CD4-positive, alpha-beta T cell treated with Interleukin-10 for 1 hour (primary cell): ENCODE measurements around the gene DMXL2.
A peak's percentile ranks its signal among the peaks of the same experiment; 100 is the strongest.
"Not testable (repeated sequence)": the region's sequence is repeated elsewhere in the genome, so short reads cannot be mapped to it uniquely, and the experiment has no call there.

Experiments
- DNase-seq: peaks from one replicate; pipeline ENCODE4 v3.0.0-alpha.2; 2020

Gene DMXL2, protein sequence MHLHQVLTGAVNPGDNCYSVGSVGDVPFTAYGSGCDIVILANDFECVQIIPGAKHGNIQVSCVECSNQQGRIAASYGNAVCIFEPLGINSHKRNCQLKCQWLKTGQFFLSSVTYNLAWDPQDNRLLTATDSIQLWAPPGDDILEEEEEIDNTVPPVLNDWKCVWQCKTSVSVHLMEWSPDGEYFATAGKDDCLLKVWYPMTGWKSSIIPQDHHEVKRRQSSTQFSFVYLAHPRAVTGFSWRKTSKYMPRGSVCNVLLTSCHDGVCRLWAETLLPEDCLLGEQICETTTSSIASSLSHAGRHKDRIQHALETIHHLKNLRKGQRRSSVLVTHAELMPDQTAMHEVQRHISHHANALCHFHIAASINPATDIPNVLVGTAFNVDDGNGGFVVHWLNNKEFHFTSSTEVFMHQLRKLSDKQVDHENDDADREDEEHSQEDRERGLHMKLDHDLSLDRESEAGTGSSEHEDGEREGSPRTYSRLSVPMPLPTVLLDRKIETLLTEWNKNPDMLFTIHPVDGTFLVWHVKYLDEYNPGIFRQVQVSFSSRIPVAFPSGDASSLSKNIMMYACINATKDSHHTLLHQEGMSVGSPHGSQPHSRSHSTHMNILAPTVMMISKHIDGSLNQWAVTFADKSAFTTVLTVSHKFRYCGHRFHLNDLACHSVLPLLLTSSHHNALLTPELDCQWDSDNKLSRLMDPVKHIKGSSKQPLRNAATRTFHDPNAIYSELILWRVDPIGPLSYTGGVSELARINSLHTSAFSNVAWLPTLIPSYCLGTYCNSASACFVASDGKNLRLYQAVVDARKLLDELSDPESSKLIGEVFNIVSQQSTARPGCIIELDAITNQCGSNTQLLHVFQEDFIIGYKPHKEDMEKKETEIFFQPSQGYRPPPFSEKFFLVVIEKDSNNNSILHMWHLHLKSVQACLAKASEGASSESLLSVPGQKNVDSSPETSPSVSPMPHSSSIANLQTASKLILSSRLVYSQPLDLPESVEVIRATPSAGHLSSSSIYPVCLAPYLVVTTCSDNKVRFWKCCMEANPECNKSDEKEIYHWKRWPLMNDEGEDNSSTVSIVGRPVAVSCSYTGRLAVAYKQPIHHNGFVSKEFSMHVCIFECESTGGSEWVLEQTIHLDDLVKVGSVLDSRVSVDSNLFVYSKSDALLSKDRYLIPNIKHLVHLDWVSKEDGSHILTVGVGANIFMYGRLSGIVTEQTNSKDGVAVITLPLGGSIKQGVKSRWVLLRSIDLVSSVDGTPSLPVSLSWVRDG (N-terminal part only)

DNA sequence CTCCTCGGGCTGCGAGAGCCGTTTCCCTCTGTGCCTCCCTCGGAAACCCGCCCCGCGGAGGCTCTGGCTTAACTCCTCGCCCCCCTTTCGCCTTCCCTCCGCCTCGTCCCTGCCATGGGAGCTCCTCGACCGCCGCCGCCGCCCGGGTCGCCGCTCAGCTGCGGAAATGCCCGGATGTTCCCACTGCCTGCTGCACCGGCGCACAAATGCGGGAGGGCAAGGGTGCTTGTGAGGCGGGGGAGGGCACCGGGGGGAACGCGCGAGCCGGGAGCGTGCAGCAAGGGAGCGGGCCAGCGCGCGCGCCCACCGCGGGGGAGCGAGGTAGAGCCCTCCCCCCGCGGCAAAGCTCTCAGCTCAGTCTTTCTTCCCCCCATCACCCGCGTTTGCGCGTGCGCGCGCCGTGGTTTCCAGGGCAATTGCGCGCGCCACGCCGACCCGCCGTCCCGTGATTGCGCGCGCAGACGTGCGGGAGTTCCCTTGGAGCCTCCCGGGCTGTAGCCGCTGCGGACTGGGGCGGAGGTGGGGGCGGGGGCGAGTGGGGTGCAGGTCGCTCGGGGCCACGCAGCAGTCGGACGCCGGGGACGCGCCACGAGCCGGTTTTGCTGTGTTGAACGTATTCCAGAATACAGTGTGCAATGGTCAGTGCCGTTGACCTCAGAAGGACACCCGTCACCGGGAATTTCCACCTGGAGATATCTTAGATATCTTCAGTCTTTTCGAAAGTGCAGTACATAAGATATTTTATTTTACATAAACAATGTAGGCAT, at the start of gene DMXL2:
Gene DMXL2, minus strand, starts transcription at position 168 of the 767 bp plus-strand sequence. CDS start 226 bp downstream, outside the sequence.
- peak; percentile 69 for DNase-seq

DNA sequence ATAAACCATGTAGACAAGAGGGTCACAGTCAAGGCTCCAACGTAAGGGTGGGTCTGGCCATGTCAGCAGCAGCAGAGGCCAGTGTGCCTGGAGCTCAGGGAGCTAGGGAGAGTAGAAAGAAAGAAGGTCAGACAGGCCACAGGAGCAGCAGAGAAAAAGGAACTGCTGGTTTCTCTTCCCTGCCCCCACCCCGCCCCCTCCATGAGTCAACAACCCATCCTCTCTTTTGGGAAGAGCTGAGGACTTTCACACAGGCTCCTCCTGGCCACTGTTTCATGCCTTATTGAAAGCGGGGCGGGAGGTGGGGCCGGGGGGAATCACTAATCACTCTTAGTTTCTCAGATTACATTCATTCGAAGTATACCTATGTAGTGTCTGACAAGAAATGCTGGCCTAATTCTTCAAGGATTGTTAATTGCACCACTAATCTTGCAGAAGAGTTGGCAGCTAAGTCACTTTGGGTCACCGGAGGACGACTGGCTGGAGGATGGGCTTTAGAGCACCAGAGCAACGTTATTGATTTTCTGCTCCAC, 49.6 kb upstream of the DMXL2 start:
- no peak for DNase-seq

DNA sequence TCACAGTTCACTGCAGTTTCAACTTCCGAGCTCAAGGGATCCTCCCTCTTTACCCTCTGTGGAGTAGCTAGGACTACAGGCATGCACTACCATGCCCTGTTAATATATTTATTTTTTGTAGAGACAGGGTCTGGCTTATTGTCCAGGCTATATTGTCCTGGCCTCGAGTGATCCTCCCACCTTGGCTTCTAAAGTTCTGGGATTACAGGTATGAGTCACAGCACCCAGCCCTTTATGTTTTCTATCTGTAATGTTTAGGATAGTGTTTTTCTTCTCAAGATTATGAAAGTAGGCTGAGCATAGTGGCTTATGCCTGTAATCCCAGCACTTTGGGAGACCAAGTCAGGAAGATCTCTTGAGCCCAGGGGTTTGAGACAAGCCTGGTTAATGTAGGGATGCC, 46.8 kb upstream of the DMXL2 start:
- no peak for DNase-seq

DNA sequence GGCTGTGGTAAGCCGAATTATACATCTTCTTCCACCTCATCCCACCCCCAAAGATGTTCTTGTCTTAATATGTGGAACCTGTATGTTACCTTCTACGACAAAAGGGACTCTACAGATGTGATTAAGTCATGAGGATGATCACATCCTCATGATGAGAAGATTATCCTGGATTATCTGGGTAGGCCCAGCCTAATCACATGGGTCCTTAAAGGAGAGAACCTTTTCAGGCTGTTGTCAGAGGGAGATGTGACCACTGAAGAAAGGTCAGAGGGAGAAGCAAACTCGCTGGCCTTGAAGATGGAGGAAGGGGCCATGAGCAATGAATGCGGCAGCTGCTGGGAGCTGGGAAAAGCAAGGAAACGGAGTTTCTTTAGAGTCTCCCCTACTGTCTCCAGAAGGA, 45.9 kb upstream of the DMXL2 start:
- no peak for DNase-seq

DNA sequence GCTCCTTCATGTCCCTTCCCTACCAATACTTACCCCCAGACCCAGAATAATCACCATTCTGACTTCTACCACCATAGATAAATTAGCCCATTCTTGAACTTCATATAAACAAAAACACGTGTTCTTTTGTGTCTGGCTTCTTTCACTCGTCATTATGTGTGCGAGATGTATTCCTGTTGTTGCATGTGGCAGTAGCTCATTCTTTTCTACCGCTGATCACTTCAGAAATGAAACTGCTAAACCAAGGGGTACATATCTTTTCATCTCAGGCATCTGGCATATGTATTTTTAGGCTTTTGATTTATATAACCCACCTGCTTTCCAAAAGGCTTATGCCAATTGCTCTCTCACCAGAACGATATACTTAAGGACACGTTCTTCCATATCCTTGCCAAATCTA, 44.9 kb upstream of the DMXL2 start:
- no peak for DNase-seq

DNA sequence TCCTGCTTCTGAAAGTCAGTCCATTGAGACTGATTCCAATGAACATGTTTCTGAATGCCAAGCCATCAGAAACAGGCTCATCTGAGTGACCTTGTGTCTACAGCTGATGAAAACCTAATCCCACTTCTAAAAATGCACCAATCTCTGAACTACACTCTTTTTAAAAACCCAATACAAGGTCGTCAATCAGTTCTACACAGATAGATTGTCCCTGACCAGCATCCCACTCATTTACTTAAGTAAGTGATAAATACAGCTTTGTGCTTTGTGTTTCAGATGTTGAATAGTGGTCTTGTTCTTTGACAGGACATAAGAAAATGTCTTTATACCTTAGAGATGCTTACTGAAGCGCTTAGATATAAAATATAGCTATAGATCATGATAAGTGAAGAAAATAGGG, 38.5 kb upstream of the DMXL2 start:
- no peak for DNase-seq

DNA sequence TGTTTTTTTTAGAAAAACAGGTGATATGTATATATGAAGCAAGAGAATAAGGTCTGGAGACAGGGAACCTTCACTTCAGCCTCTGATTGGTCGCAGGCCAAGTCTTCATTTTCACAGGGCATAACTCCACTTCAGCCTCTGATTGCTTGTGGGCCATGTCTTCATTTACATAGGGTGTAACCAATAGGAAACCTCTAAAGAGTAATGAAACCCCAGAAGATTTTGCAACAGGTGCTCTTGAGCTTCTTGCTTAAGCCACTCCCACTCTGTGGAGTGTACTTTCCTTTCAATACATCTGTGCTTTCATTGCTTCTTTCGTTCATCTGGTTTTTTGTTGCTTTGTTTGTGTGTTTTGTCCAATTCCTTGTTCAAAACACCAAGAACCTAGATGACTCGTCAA, 36.1 kb upstream of the DMXL2 start:
- DNase-seq = no peak

DNA sequence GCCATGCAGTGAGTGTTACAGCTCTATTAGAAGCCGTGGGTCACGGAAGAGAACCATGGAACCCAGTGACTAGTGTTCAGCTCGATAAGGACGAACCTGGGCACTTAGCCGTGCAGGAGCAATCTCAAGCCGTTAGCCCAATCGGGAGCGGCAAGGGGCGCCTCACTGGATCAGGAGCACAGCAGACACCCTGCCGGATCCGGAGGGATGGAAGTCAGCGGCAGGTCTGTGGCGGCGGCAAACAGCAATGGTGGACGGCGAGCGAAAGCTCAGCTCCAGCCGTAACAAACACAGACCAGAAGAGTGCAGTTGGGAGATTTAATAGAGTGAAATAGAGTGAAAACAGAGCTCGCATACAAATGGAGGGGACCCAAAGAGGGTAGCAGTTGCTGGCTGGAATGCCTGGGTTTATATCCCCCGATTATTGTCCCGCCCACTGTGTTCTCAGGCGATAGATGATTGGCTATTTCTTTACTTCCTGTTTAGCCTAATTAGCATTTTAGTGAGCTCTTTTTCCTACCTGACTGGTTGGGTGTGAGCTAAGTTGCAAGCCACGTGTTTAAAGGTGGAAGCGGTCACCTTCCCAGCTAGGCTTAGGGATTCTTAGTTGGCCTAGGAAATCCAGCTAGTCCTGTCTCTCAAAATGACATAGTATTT, 33.0 kb upstream of the DMXL2 start:
- DNase-seq = not testable (repeated sequence)

DNA sequence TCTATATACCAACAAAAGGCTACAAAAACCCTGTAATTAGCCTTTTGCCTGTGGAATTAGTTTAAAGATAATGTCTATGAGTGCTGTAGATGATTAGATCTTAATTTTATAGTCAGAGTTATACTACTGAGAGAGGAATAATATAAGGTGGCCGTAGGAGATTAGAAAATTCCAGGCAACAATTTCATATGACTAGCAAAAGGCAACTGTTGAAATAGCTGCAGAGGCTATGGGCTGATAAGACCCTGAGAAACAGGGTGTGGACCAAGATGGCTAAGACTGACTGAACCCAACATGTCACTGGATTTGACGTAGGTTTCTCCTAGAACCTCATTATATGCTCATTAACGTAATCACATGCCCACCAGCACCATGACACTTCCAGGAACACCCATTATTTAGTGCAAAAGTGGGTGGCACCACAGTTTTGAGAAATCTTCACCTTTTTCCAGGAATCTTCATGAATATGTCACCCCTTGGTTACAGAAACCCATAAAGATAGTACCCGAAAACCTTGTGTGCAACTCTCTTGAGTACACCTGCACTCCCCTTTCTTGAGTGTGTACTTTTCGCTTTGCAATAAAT, 29.6 kb upstream of the DMXL2 start:
- DNase-seq = no peak

DNA sequence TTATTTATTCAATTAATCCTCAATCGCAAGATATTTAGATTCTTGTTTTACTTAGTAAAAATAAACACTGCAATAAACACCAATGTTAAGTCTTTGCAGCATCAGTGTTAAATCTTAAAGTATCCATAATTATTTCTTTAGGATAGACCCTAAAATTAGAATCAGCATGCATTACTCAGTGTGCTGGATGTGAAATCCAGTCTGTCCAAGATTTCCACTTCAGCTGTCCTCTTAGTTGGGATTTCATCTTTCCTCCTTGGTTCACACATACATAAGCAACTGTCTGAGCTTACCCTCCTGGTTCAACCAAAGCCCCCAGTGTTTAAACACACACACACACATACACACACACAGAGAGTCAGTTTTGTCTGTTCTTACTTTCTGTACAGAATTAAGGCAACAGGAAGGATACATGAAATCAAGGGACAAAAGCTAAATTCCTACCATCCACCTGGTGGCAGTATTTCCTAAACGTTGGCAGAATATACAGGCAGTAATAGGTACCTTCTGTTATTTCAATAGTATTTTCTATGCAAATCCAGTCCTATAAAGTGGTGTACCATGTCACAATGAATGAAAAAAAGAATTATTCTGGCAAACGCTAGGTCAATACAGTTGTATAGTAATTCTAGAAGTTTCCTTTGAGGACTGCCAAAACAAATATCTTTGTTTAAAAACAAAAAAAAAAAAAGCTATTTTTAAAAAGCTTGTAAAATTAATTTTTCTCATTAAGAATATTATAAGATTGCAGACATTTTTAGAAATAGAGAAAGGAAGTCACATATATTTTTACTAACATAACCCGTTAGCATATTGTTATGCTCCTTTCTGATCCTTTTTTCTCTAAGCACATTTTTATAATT, 27.3 kb upstream of the DMXL2 start:
- DNase-seq = peak; percentile 77

DNA sequence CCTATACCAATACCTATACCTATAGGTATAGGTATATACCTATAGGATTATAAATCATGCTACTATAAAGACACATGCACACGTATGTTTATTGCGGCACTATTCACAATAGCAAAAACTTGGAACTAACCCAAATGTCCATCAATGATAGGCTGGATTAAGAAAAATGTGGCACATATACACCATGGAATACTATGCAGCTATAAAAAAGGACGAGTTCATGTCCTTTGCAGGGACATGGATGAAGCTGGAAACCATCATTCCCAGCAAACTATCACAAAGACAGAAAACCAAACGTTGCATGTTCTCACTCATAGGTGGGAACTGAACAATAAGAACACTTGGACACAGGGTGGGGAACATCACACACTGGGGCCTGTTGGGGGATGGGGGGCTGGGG, 26.1 kb upstream of the DMXL2 start:
- not testable (repeated sequence) for DNase-seq

DNA sequence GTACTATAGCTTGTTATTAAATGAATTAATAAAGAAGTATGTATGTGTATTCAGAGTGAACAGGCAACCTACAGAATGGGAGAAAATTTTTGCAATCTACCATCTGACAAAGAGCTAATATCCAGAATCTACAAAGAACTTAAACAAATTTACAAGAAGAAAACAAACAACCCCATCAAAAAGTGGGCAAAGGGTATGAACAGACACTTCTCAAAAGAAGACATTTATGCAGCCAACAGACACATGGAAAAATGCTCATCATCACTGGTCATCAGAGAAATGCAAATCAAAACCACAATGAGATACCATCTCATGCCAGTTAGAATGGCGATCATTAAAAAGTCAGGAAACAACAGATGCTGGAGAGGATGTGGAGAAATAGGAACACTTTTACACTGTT, 25.5 kb upstream of the DMXL2 start:
- DNase-seq = not testable (repeated sequence)

DNA sequence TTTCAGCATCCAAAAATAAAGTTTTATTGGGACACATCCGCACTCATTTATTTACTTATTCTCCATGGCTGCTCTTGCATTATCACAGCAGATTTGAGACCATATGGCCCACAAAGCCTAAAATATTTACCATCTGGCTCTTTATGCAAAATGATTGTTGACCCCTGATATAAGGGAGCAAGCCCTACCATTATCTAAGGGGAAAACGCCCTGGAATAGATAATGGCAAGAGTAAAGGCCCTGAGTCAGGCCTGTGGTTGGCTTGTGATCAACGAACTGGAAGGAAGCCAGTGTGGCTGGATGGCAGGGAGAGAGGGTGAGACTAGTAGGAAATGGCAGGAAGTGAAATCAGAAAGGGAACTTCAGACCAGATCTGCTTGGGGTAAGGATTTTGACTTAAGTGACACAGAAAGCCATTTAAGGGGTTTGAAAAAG, 24.6 kb upstream of the DMXL2 start:
- peak; percentile 5 for DNase-seq

DNA sequence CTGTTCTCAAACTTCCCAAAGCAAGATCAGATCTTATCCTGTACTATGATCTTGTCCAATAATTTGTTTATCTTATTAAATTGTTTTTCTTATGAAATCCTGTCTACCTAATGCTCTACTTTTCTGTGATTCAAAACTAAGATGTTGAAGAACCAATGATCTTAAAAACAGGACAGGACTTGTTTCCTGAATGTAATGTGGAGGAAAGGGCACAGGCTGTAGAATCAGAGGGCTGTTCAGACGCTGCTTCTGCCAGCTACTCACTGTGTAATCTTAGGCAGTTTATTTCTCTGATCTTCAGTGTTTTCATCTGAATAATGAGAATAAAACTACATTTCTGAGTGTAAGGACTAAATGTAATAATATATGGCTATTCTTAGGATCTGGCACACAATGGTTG, 20.1 kb upstream of the DMXL2 start:
- no peak for DNase-seq

DNA sequence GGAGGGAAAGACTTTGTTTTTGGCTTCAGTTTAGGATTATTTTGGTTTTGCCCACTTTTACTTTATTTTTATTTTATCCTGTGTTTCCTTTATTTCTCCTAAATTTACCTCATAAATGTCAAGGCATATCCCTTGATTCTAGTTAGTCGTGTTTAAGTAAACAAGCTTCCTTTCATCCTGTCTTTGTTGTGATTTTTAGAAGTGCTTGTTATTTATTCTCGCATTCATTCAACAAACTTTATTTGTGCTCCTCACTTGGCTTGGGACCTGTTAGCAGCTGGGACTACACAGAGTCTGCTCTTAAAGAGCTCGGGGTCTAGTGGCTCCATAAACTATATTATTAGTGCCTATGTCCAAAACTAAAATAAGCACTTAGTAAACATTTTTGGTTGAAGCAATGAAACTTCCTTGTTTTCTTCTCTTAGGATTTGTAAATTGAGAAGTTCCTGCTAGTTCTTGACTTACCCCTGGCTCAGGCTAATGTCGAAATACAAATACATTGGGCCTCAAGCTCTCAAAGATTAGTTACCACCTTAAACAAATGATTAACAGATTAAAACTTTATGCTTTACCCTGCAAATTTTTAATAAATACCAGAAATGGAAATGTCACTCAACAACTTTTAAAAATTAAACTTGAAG, 19.0 kb upstream of the DMXL2 start:
- no peak for DNase-seq

DNA sequence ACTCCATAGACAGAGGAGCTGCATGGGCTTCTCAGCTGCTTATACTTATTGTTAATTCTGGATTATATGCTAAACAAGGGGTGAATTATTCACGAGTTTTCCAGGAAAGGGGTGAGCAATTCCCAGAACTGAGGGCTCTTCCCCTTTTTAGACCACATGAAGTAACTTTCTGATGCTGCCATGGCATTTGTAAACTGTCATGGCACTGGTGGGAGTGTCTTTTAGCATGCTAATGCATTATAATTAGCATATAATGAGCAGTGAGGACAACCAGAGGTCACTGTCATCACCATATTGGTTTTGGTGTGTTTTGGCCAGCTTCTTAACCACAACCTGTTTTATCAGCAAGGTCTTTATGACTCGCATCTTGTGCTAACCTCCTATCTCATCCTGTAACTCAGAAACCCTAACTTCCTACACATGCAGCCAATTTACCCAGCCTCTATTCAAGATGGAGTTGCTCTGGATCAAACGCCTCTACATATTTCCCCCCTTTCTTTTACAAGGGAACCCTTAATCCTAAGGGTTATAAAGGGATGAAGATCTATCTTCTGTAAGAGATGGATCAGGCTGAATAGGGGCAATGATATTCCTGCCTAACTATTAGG, 12.1 kb upstream of the DMXL2 start:
- DNase-seq = no peak

DNA sequence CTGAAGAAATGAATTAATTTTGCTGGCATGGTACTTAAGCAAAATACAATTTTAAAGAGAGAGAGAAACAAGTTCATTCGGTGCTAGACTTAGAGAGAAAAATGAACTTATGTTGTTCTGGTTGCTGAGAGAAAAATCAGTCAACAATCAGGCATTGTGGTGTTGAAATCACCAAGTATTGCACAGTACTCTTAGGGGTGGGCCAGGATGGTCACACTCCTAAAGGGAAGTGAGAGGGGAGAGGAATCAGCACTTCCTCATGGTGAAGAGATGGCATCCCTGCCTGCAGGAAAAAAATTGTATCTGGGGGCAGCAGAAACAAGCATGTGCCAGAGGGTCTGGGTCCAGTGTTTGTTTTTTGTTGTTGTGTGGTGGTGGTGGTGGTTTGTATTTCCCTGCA, 7.0 kb upstream of the DMXL2 start:
- peak; percentile 31 for DNase-seq

DNA sequence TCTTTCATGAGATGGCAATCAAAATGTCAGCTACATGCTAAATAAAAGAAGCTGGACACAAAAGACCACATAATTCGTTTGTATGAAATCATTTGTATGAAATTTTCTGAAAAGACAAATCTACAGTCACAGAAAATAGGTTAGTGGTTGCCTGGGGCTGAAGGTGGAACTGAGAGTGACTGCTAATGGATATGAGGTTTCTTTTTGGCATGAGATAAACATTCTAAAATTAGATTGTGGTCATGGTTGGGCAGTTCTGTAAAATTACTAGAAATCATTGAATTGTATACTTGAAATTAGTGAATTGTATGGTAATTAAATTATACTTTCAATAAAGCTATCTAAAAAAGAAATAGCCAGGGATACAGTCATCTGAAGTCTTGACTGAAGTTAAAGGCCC, 2.7 kb upstream of the DMXL2 start:
- DNase-seq = no peak

DNA sequence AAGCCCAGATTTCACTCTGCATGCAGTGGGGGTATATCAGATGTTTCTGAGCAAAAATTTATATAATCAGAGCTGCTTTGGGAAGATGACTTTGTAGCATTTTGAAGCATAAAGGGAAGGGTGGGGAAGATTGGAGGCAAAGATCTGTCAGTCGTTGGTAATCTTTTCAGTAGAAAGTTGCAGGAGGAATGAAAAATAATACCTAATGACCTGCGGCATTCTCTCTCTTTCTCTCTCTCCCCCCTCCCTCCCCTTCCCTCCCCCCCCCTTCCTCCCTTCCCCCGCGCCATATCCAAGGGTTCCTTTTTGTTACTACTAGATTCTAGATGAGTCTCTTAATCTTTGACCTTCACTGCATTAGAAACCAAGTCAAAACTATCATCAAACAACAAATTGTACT, 1.5 kb upstream of the DMXL2 start:
- DNase-seq = no peak
